Left ventricle myocardium superior (tissue), 1 donor: ENCODE measurements around the gene SUGCT. TPM values are rescaled to one million over a fixed set of nuclear protein-coding genes. Genes with fewer than 3 reads are reported as not detected.
"Not testable (repeated sequence)": the region's sequence is repeated elsewhere in the genome, so short reads cannot be mapped to it uniquely, and the experiment has no call there.

ENCODE experiments used
- ATAC-seq: fragments of 200-7000 bp; cut with Tn5 transposase; one replicate; pipeline ENCODE4 v1.9.1; 2020; ENCODE audit warnings: mild to moderate bottlenecking, moderate library complexity
- DNase-seq: peaks from one replicate; pipeline ENCODE4 v3.0.0-alpha.2; 2020
- intact Hi-C: fragments of 100-400 bp; cut with micrococcal nuclease; formaldehyde crosslinking; loops from one replicate; pipeline ENCODE4 v1.11.0; 2022
- total RNA-seq: library from RNA; stranded (reverse); fragmentation: NEBNext Ultra II Directional; extraction: Animal tissue kit (Norgen Biotek cat#: 25700); gene quantifications from one replicate; pipeline ENCODE4 v1.2.1, GENCODE V29; 2021
- donor health status: DM: no; HTN: yes; CAD: no; lungs with severe emphysema.

SUGCT gene
- total RNA-seq, 1 donor from 2014 or later = 6.8 TPM

GRCh38 chr7:40356871-40357709, 222.3 kb downstream of the SUGCT start:
- no peak for DNase-seq
- intact Hi-C loops = no loop called here
- ATAC-seq = no peak

GRCh38 chr7:40369641-40370277, 235.0 kb downstream of the SUGCT start:
- intact Hi-C loops = no loop called here
- ATAC-seq = no peak
- no peak for DNase-seq

GRCh38 chr7:40371806-40372440, 237.1 kb downstream of the SUGCT start:
- DNase-seq (no peak), ATAC-seq (no peak)
- intact Hi-C loops = no loop called here

- ATAC-seq (no peak), DNase-seq (no peak)
- intact Hi-C loops = no loop called here
Measured at GRCh38 chr7:40374575-40374974, 239.8 kb downstream of the SUGCT start.

GRCh38 chr7:40380111-40380510, 245.3 kb downstream of the SUGCT start:
- ATAC-seq (no peak), DNase-seq (no peak)
- intact Hi-C loops = no loop called here

GRCh38 chr7:40382145-40382544, 247.3 kb downstream of the SUGCT start:
- ATAC-seq (no peak), DNase-seq (no peak)
- intact Hi-C loops = no loop called here

- ATAC-seq = no peak
- DNase-seq = no peak
- intact Hi-C loops = no loop called here
Measured at GRCh38 chr7:40393660-40394059, 258.9 kb downstream of the SUGCT start.

GRCh38 chr7:40394400-40394799, 259.6 kb downstream of the SUGCT start:
- ATAC-seq (no peak), DNase-seq (no peak)
- intact Hi-C loops = no loop called here

GRCh38 chr7:40400525-40400924, 265.7 kb downstream of the SUGCT start:
- DNase-seq (no peak), ATAC-seq (no peak)
- intact Hi-C loops = no loop called here

- no peak for ATAC-seq
- intact Hi-C loops = no loop called here
- DNase-seq = no peak
Measured at GRCh38 chr7:40401406-40401805, 266.6 kb downstream of the SUGCT start.

GRCh38 chr7:40402661-40403060, 267.9 kb downstream of the SUGCT start:
- no peak for ATAC-seq
- no peak for DNase-seq
- intact Hi-C loops = no loop called here

- intact Hi-C loops = no loop called here
- DNase-seq = no peak
- no peak for ATAC-seq
Measured at GRCh38 chr7:40403703-40404476, 269.1 kb downstream of the SUGCT start.

GRCh38 chr7:40405991-40406390, 271.2 kb downstream of the SUGCT start:
- ATAC-seq = no peak
- intact Hi-C loops = no loop called here

GRCh38 chr7:40412323-40412722, 277.5 kb downstream of the SUGCT start:
- intact Hi-C loops = no loop called here
- ATAC-seq (no peak), DNase-seq (no peak)

More at GRCh38 chr7:40405991-40406390, 271.2 kb downstream of the SUGCT start:
- DNase-seq = no peak

GRCh38 chr7:40414704-40415103, 279.9 kb downstream of the SUGCT start:
- ATAC-seq, intact Hi-C loops, DNase-seq: not testable (repeated sequence)

GRCh38 chr7:40418448-40418847, 283.6 kb downstream of the SUGCT start:
- ATAC-seq = no peak
- intact Hi-C loops = no loop called here

GRCh38 chr7:40418983-40419382, 284.2 kb downstream of the SUGCT start:
- intact Hi-C loops = no loop called here
- ATAC-seq = no peak
- DNase-seq = no peak

More at GRCh38 chr7:40418448-40418847, 283.6 kb downstream of the SUGCT start:
- DNase-seq = no peak

- intact Hi-C loops = no loop called here
- DNase-seq (no peak), ATAC-seq (no peak)
Measured at GRCh38 chr7:40419806-40420205, 285.0 kb downstream of the SUGCT start.

GRCh38 chr7:40421433-40421832, 286.6 kb downstream of the SUGCT start:
- intact Hi-C loops = no loop called here

GRCh38 chr7:40425696-40426095, 290.9 kb downstream of the SUGCT start:
- intact Hi-C loops = no loop called here
- ATAC-seq (no peak), DNase-seq (no peak)

More at GRCh38 chr7:40421433-40421832, 286.6 kb downstream of the SUGCT start:
- DNase-seq (no peak), ATAC-seq (no peak)
